K562 (cell line): ENCODE data around the gene ATG10. TPM values are rescaled to one million over a fixed set of nuclear protein-coding genes. Genes with fewer than 3 reads are reported as not detected.

Experiments
- ARID2 ChIP-seq: fragments of 450-650 bp; IDR thresholded peaks from 2 replicates; pipeline ENCODE4 v1.6.1; 2017; ENCODE audit warnings: antibody characterized with exemption, mild to moderate bottlenecking
- CBX1 ChIP-seq: sonication (generic); IDR thresholded peaks from 2 replicates; pipeline ENCODE4 v1.6.1; 2016; ENCODE audit warnings: antibody characterized with exemption, low read depth, mild to moderate bottlenecking
- CCAR2 ChIP-seq: fragments of 200-400 bp; formaldehyde crosslinking; IDR thresholded peaks from 2 replicates; pipeline ENCODE4 v1.6.1; 2017; ENCODE audit warnings: mild to moderate bottlenecking, low read depth, low read length
- FOXJ3 ChIP-seq: sonication (generic); formaldehyde crosslinking; IDR thresholded peaks from 2 replicates; pipeline ENCODE4 v1.4.0; 2020; ENCODE audit warnings: mild to moderate bottlenecking, missing genetic modification reagents
- ILF3 ChIP-seq: fragments of 450-650 bp; IDR thresholded peaks from 2 replicates; pipeline ENCODE4 v1.6.1; 2018; ENCODE audit warnings: antibody characterized with exemption, mild to moderate bottlenecking, moderate library complexity, borderline replicate concordance
- KLF10 ChIP-seq: fragments of 250-450 bp; sonication (Bioruptor Pico); IDR thresholded peaks from 2 replicates; pipeline ENCODE4 v1.6.1; 2021; ENCODE audit warnings: matching md5 sums
- MCM7 ChIP-seq, 2 experiments: fragments of 450-650 bp; IDR thresholded peaks; 2 replicates each; pipeline ENCODE4 v1.6.1; 2016 to 2018
- PREB ChIP-seq: sonication (generic); formaldehyde crosslinking; IDR thresholded peaks from 2 replicates; pipeline ENCODE4 v1.8.1; 2023; ENCODE audit warnings: mild to moderate bottlenecking, missing genetic modification reagents
- XRCC3 ChIP-seq: fragments of 450-650 bp; IDR thresholded peaks from 2 replicates; pipeline ENCODE4 v1.6.1; 2017; ENCODE audit warnings: mild to moderate bottlenecking, moderate library complexity
- ZNF174 ChIP-seq: fragments of 250-450 bp; sonication (Bioruptor Pico); IDR thresholded peaks from 2 replicates; pipeline ENCODE4 v1.4.0; 2020; ENCODE audit warnings: mild to moderate bottlenecking
- ZNF324 ChIP-seq: fragments of 250-450 bp; sonication (Bioruptor Pico); IDR thresholded peaks from 2 replicates; pipeline ENCODE4 v1.4.0; 2020; ENCODE audit warnings: mild to moderate bottlenecking
- ZNF408 ChIP-seq: fragments of 250-450 bp; sonication (Bioruptor Pico); IDR thresholded peaks from 2 replicates; pipeline ENCODE4 v1.4.0; 2020; ENCODE audit warnings: low read depth, mild to moderate bottlenecking, moderate library complexity
- ZNF695 ChIP-seq: fragments of 450-650 bp; formaldehyde crosslinking; IDR thresholded peaks from 2 replicates; pipeline ENCODE4 v1.4.0; 2020; ENCODE audit warnings: mild to moderate bottlenecking, moderate library complexity
- polyA plus RNA-seq, 8 experiments: library from polyadenylated mRNA; depleted of rRNA in 4 of 8; stranded (reverse) in 5 of 8; unstranded in 3 of 8; fragments of >200 nt; fragmentation: Nextera tagmentation in 2 of 8; fragmentation: Illumina TruSeq in 1 of 8; extraction: Ambion mirVana in 2 of 8; extraction: Trizol in 1 of 8; gene quantifications; 2 replicates each; pipeline versions ENCODE4 v1.2.1 to v1.2.3, GENCODE V29; 2011 to 2014; ENCODE audit warnings: inconsistent platforms in 1 of 8, missing spikeins in 1 of 8
- total RNA-seq, 7 experiments: library from RNA; depleted of rRNA in 6 of 7; stranded (reverse); fragments of >200 nt in 6 of 7; fragmentation: Illumina TruSeq in 2 of 7; extraction: Trizol in 2 of 7; gene quantifications; 2 replicates each; pipeline versions ENCODE4 v1.2.1 to v1.2.3, GENCODE V29; 2011 to 2021; ENCODE audit warnings: low replicate concordance in 1 of 7
- TF ChIP-seq, protein P1 (sequence below): fragments of 250-450 bp; sonication (Bioruptor Pico); IDR thresholded peaks from 2 replicates; pipeline ENCODE4 v1.8.0; 2021; ENCODE audit warnings: mild to moderate bottlenecking, moderate library complexity
- TF ChIP-seq, protein P2 (sequence below): sonication (generic); formaldehyde crosslinking; IDR thresholded peaks from 2 replicates; pipeline ENCODE4 v1.8.0; 2022; ENCODE audit warnings: missing genetic modification reagents, mild to moderate bottlenecking, borderline replicate concordance
- TF ChIP-seq, protein P3 (sequence below): IDR thresholded peaks from 2 replicates; pipeline ENCODE4 v1.6.1; 2011; ENCODE audit warnings: borderline replicate concordance, low read depth, mild to moderate bottlenecking, moderate library complexity, low read length; ENCODE audit not compliant: insufficient read depth, poor library complexity, severe bottlenecking

Gene ATG10
- total and polyA plus RNA-seq, 9 of the 15 experiments (the other 6 are each of a cell fraction or from before 2014, with no cell fraction given), result 7.0 to 18.8 (median 14.6) TPM

GRCh38 chr5:82277987-82278710 is 306.3 kb downstream of the ATG10 start, which contains the start of gene RPS23 (continued):
- TF ChIP-seq, protein P1, sequence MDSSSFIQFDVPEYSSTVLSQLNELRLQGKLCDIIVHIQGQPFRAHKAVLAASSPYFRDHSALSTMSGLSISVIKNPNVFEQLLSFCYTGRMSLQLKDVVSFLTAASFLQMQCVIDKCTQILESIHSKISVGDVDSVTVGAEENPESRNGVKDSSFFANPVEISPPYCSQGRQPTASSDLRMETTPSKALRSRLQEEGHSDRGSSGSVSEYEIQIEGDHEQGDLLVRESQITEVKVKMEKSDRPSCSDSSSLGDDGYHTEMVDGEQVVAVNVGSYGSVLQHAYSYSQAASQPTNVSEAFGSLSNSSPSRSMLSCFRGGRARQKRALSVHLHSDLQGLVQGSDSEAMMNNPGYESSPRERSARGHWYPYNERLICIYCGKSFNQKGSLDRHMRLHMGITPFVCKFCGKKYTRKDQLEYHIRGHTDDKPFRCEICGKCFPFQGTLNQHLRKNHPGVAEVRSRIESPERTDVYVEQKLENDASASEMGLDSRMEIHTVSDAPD (CRISPR knock-in tag), result no peak
- TF ChIP-seq, protein P2, sequence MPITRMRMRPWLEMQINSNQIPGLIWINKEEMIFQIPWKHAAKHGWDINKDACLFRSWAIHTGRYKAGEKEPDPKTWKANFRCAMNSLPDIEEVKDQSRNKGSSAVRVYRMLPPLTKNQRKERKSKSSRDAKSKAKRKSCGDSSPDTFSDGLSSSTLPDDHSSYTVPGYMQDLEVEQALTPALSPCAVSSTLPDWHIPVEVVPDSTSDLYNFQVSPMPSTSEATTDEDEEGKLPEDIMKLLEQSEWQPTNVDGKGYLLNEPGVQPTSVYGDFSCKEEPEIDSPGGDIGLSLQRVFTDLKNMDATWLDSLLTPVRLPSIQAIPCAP (CRISPR knock-in tag), result no peak
- TF ChIP-seq XRCC3, result no peak
- TF ChIP-seq ZNF408 (CRISPR knock-in tag), result no peak
- TF ChIP-seq FOXJ3, result no peak
- TF ChIP-seq, protein P3, sequence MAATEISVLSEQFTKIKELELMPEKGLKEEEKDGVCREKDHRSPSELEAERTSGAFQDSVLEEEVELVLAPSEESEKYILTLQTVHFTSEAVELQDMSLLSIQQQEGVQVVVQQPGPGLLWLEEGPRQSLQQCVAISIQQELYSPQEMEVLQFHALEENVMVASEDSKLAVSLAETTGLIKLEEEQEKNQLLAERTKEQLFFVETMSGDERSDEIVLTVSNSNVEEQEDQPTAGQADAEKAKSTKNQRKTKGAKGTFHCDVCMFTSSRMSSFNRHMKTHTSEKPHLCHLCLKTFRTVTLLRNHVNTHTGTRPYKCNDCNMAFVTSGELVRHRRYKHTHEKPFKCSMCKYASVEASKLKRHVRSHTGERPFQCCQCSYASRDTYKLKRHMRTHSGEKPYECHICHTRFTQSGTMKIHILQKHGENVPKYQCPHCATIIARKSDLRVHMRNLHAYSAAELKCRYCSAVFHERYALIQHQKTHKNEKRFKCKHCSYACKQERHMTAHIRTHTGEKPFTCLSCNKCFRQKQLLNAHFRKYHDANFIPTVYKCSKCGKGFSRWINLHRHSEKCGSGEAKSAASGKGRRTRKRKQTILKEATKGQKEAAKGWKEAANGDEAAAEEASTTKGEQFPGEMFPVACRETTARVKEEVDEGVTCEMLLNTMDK, result no peak
- TF ChIP-seq CBX1, result no peak
- TF ChIP-seq ARID2, result no peak
- TF ChIP-seq KLF10 (CRISPR knock-in tag), result no peak
- TF ChIP-seq CCAR2, result no peak
- TF ChIP-seq ZNF324, result 0 out of 2 replicates have a peak, but pooled peaks have one; percentile 30
- peak; percentile 81; the same call in 1 of the 2 replicates for TF ChIP-seq ZNF695 (CRISPR knock-in tag)
- no peak for TF ChIP-seq ZNF174 (CRISPR knock-in tag)
- TF ChIP-seq MCM7 (IDR thresholded peaks at IDR 0.05), result no peak
- no peak for TF ChIP-seq PREB (CRISPR knock-in tag)
- no peak for TF ChIP-seq ILF3
